IgD-negative memory B cell (primary cell): ENCODE measurements around the gene DDX31. TPM values are rescaled to one million over a fixed set of nuclear protein-coding genes. Genes with fewer than 3 reads are reported as not detected.

Source experiments
- H3K27ac Mint-ChIP-seq, 3 donors: one replicate each; pipeline ENCODE4 v1.8.0; 2020 to 2022; ENCODE audit warnings: mild to moderate bottlenecking in 3 of 3, mixed read lengths in 3 of 3, moderate library complexity in 1 of 3
- H3K27me3 Mint-ChIP-seq: one replicate; pipeline ENCODE4 v1.8.0; 2021; ENCODE audit warnings: mixed read lengths
- H3K36me3 Mint-ChIP-seq: one replicate; pipeline ENCODE4 v1.8.0; 2020; ENCODE audit warnings: mild to moderate bottlenecking, mixed read lengths
- H3K4me1 Mint-ChIP-seq, 3 donors: one replicate each; pipeline ENCODE4 v1.8.0; 2020 to 2022; ENCODE audit warnings: mixed read lengths in 3 of 3, mild to moderate bottlenecking in 1 of 3
- H3K4me3 Mint-ChIP-seq, 4 donors: one replicate each; pipeline ENCODE4 v1.8.0; 2020 to 2022; ENCODE audit warnings: mild to moderate bottlenecking in 4 of 4, mixed read lengths in 4 of 4, moderate library complexity in 3 of 4
- H3K9me3 Mint-ChIP-seq, 3 donors: one replicate each; pipeline ENCODE4 v1.8.0; 2020 to 2021; ENCODE audit warnings: mixed read lengths in 3 of 3, mild to moderate bottlenecking in 1 of 3
- polyA plus RNA-seq: library from polyadenylated mRNA; unstranded; fragments of 300-500 nt; fragmentation: Illumina TruSeq; gene quantifications from one replicate; pipeline ENCODE4 v1.2.3, GENCODE V29; 2021

Gene DDX31
- polyA plus RNA-seq, 1 donor from 2014 or later, result 7.6 TPM

GRCh38 chr9:132589148-132590036 lies 80.4 kb downstream of the DDX31 start:
- Mint-ChIP-seq H3K36me3 (no peaks in the 10 kb centered on the region), H3K4me1 (peaks cover 9 to 12% (median 9%) of the 10 kb centered on the region in 3 donors), H3K27ac (peak overlapping the region; percentile 56 to 76 (median 57)), H3K9me3 (peaks cover 0 to 9% (median 0%) of the 10 kb centered on the region in 3 donors), H3K4me3 (peak overlapping the region in 1 of 4 donors; percentile 39), H3K27me3 (peaks cover 45% of the 10 kb centered on the region)

- Mint-ChIP-seq H3K4me3 (peak overlapping the region in 1 of 4 donors; percentile 69), H3K36me3 (no peaks in the 10 kb centered on the region), H3K9me3 (peaks cover 0 to 9% (median 0%) of the 10 kb centered on the region in 3 donors), H3K27me3 (peaks cover 48% of the 10 kb centered on the region), H3K27ac (peak overlapping the region; percentile 52 to 79 (median 71)), H3K4me1 (peaks cover 9 to 12% (median 9%) of the 10 kb centered on the region in 3 donors)
These were observed 81.2 kb downstream of the DDX31 start for GRCh38 chr9:132588501-132589147.

- Mint-ChIP-seq H3K27ac (peak overlapping the region; percentile 52 to 79 (median 71)), H3K4me1 (peaks cover 9 to 12% (median 9%) of the 10 kb centered on the region in 3 donors), H3K27me3 (peaks cover 51% of the 10 kb centered on the region), H3K36me3 (no peaks in the 10 kb centered on the region), H3K9me3 (peaks cover 0 to 9% (median 0%) of the 10 kb centered on the region in 3 donors), H3K4me3 (peak overlapping the region in 2 of 4 donors; percentile 58 to 69)
These were observed 81.7 kb downstream of the DDX31 start for GRCh38 chr9:132588098-132588497.

- Mint-ChIP-seq H3K4me3 (no peak overlapping the region), H3K9me3 (peaks cover 0 to 9% (median 0%) of the 10 kb centered on the region in 3 donors), H3K27me3 (peaks cover 54% of the 10 kb centered on the region), H3K36me3 (no peaks in the 10 kb centered on the region), H3K27ac (peak overlapping the region; percentile 52 to 79 (median 67)), H3K4me1 (peaks cover 9 to 12% (median 9%) of the 10 kb centered on the region in 3 donors)
These were observed 82.2 kb downstream of the DDX31 start for GRCh38 chr9:132587592-132587955.

- H3K27me3 Mint-ChIP-seq, result peaks cover 52% of the 10 kb centered on the region
- peaks cover 9 to 12% (median 9%) of the 10 kb centered on the region in 3 donors for H3K4me1 Mint-ChIP-seq
- H3K27ac Mint-ChIP-seq, result peak overlapping the region; percentile 67 to 97 (median 77)
- peaks cover 0 to 9% (median 0%) of the 10 kb centered on the region in 3 donors for H3K9me3 Mint-ChIP-seq
- H3K4me3 Mint-ChIP-seq, result peak overlapping the region in 1 of 4 donors; percentile 78
- no peaks in the 10 kb centered on the region for H3K36me3 Mint-ChIP-seq
These were observed 82.8 kb downstream of the DDX31 start for GRCh38 chr9:132586830-132587591.

DNA sequence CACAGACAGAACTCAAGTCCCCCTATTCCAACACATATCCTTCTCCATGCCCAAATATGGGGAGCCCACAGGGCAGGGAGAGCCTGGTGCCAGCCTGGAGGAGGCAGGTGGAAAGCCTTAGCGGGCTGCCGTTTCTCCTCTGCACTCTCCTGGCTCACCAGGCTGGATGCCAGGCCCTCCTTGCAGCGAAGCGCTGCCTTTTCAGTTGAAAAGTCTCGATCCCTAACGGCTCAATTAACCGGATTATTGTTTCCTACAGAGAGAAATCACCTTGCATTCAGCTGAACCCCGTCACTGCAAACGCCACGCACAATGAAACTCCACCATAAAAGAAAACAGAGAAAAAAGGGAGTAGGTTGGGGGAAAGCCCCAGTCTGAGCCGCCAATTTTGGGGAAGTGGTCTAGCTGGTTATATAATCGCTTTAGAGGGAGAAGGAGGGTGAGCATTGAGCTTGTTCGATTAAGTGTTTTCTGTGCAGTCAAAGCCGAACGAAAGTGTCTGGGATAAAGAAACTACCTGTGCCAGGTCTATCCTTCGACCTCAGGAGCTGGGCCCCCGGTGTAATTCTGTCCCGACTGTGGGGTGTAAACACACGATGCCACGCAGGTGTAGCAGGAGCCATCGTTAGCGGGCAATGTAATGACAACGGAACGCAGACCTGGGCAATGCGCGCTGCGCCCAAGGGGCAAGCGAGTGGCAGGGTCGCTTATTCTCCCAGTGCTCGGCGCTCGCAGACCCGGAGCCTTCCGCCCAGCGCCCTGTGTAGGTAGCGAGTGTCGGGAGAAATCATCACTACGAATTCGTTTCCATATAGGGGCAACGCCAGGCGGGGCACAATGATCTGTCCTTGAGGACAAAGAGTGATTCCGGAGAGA lies 83.6 kb downstream of the DDX31 start:
- H3K9me3 Mint-ChIP-seq, result peaks cover 0 to 9% (median 0%) of the 10 kb centered on the region in 3 donors
- peak overlapping the region; percentile 77 to 97 (median 85) for H3K27ac Mint-ChIP-seq
- peaks cover 9 to 17% (median 14%) of the 10 kb centered on the region in 3 donors for H3K4me1 Mint-ChIP-seq
- no peaks in the 10 kb centered on the region for H3K36me3 Mint-ChIP-seq
- H3K27me3 Mint-ChIP-seq, result peaks cover 54% of the 10 kb centered on the region
- peak overlapping the region; percentile 35 to 78 (median 54) for H3K4me3 Mint-ChIP-seq

GRCh38 chr9:132584601-132585560 lies 84.9 kb downstream of the DDX31 start:
- peak overlapping the region in 1 of 3 donors; percentile 97 for H3K27ac Mint-ChIP-seq
- no peaks in the 10 kb centered on the region for H3K36me3 Mint-ChIP-seq
- no peak overlapping the region for H3K4me3 Mint-ChIP-seq
- peaks cover 48% of the 10 kb centered on the region for H3K27me3 Mint-ChIP-seq
- peaks cover 9 to 17% (median 15%) of the 10 kb centered on the region in 3 donors for H3K4me1 Mint-ChIP-seq
- peaks cover 0 to 9% (median 0%) of the 10 kb centered on the region in 3 donors for H3K9me3 Mint-ChIP-seq

DNA sequence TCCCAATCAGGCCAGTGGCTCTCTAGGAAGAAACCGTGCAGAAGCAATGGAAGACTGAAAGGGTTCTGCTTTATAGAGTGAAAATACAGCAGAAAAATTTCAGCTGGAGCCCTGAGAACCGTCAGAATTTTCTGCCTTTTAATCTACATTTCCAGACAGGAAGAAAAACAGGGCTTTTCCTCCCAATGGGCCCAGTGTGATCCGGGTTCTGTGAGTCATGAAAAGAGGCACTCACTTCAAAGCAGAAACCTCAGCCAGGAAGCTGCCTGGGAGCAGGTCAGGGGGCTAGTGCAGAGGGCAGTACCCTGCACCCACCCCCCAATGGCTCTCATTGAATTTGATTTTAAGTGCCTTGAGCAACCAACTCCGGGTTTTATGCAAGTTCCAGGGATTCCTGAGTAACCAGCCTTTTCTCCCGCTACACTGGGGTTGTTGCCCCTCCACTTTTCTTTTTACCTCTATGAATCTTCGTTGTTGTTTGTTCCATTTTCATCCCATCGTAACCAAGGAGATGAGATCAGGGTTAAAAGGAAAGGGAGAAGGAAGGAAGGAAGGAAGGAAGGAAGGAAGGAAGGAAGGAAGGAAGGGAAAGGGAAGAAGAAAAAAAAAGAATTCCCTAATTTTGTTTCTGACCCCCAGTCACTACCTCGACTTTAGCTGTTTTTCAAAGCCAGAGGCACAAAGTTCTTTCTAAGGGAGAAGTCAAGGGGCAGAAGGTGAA lies 86.0 kb downstream of the DDX31 start:
- H3K27ac Mint-ChIP-seq, result peak overlapping the region; percentile 71 to 97 (median 80)
- peaks cover 0 to 9% (median 0%) of the 10 kb centered on the region in 3 donors for H3K9me3 Mint-ChIP-seq
- peaks cover 9 to 17% (median 15%) of the 10 kb centered on the region in 3 donors for H3K4me1 Mint-ChIP-seq
- peaks cover under 1% of the 10 kb centered on the region for H3K36me3 Mint-ChIP-seq
- peaks cover 49% of the 10 kb centered on the region for H3K27me3 Mint-ChIP-seq
- H3K4me3 Mint-ChIP-seq, result peak overlapping the region in 2 of 4 donors; percentile 65 to 74

DNA sequence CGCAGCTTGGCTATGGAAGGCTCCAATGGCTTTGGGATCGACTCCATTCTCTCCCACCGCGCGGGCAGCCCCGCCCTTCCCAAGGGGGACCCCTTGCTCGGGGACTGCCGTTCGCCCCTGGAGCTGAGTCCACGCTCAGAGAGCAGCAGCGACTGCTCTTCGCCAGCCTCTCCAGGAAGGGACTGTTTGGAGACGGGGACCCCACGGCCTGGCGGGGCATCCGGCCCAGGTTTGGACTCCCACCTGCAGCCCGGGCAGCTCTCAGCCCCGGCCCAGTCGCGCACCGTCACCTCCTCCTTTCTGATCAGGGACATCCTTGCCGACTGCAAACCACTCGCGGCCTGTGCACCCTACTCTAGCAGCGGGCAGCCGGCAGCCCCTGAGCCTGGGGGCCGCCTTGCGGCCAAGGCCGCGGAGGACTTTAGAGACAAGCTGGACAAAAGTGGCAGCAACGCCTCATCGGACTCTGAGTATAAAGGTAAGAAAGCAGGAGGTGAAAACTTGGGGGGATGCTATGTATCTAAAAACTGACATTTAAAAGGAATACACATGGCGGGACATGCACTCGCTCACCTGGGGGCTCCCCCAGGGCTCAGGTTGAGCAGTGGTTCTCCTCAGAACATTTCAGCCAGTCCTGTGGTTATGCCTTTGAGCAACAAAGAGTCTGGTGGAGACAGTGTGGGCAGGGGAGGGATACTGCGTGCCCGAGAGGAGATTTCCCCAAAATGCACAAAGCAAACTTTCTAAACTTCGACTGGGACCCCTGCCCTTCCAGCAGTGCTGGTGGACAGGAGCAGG lies 86.8 kb downstream of the DDX31 start:
- H3K4me3 Mint-ChIP-seq, result peak overlapping the region in 3 of 4 donors; percentile 23 to 74 (median 65)
- peaks cover 7 to 16% (median 13%) of the 10 kb centered on the region in 3 donors for H3K4me1 Mint-ChIP-seq
- H3K9me3 Mint-ChIP-seq, result peaks cover 0 to 9% (median 0%) of the 10 kb centered on the region in 3 donors
- peaks cover 1% of the 10 kb centered on the region for H3K36me3 Mint-ChIP-seq
- peaks cover 51% of the 10 kb centered on the region for H3K27me3 Mint-ChIP-seq
- H3K27ac Mint-ChIP-seq, result peak overlapping the region; percentile 71 to 97 (median 80)

- Mint-ChIP-seq H3K27me3 (peaks cover 55% of the 10 kb centered on the region), H3K9me3 (peaks cover 0 to 9% (median 0%) of the 10 kb centered on the region in 3 donors), H3K36me3 (peaks cover 1% of the 10 kb centered on the region), H3K4me1 (peaks cover 6 to 14% (median 13%) of the 10 kb centered on the region in 3 donors), H3K4me3 (peak within 1 kb of the TSS; percentile 38 to 80 (median 74)), H3K27ac (peak within 1 kb of the TSS; percentile 89 to 97 (median 95))
These were observed 87.5 kb downstream of the DDX31 start, which contains the start of gene BARHL1 for GRCh38 chr9:132582276-132582785. BARHL1 (plus strand) TSS chr9:132582606; CDS start chr9:132582798, 192 bp downstream.

DNA sequence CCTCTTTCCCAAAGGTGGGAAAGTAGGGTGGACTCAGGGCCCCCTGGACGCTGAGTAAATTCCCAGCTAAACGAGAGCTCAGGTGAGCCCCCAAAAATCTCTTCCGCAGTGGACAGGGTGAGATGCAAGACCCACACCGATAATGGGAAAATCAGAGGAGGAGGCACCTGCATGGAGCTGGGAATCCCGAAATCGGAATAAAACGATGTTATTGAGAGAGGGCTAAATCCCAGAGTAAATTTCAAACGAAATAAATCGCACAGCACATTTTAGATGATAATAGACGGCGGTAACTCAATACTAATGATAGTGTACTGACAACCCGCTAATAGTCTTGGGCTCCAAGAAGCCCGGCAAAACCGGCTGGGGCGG lies 90.4 kb downstream of the DDX31 start:
- Mint-ChIP-seq H3K36me3 (peaks cover 3% of the 10 kb centered on the region), H3K4me1 (peaks cover 2 to 8% (median 7%) of the 10 kb centered on the region in 3 donors), H3K9me3 (no peaks in the 10 kb centered on the region), H3K4me3 (peak overlapping the region in 1 of 4 donors; percentile 18), H3K27ac (peak overlapping the region in 2 of 3 donors; percentile 23 to 51), H3K27me3 (peaks cover 47% of the 10 kb centered on the region)
